Measurements from ENCODE around the gene RPH3AL.
"Not testable (repeated sequence)": the region's sequence is repeated elsewhere in the genome, so short reads cannot be mapped to it uniquely, and the experiment has no call there.

Gene RPH3AL

DNA sequence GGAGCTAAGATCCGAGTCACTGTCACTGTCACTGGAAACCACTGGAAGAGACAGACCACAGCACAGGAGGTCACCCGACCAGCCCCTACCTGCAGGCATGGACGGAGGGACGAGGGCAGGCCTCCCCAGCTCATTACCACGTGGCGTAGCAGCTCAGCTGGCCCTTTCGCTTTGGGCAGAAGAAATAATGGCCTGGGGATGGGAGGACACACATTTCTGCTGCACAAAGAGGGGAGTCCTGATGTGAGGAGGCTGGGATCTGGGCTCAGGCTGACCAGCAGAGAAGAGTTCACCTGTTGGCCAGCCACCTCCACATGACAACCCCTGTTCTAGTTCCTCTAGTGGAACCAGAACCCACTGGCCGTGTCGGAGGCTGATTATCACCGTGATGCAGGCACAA, 132.9 kb downstream of the RPH3AL start:
- TF ChIP-seq, protein P1, sequence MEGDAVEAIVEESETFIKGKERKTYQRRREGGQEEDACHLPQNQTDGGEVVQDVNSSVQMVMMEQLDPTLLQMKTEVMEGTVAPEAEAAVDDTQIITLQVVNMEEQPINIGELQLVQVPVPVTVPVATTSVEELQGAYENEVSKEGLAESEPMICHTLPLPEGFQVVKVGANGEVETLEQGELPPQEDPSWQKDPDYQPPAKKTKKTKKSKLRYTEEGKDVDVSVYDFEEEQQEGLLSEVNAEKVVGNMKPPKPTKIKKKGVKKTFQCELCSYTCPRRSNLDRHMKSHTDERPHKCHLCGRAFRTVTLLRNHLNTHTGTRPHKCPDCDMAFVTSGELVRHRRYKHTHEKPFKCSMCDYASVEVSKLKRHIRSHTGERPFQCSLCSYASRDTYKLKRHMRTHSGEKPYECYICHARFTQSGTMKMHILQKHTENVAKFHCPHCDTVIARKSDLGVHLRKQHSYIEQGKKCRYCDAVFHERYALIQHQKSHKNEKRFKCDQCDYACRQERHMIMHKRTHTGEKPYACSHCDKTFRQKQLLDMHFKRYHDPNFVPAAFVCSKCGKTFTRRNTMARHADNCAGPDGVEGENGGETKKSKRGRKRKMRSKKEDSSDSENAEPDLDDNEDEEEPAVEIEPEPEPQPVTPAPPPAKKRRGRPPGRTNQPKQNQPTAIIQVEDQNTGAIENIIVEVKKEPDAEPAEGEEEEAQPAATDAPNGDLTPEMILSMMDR (IDR thresholded peaks at IDR 0.05), result no peak
- no peak for TF ChIP-seq ZFX (IDR thresholded peaks at IDR 0.05; ENCODE audit: borderline replicate concordance)
- H3K27ac ChIP-seq, result no peak overlapping the region

DNA sequence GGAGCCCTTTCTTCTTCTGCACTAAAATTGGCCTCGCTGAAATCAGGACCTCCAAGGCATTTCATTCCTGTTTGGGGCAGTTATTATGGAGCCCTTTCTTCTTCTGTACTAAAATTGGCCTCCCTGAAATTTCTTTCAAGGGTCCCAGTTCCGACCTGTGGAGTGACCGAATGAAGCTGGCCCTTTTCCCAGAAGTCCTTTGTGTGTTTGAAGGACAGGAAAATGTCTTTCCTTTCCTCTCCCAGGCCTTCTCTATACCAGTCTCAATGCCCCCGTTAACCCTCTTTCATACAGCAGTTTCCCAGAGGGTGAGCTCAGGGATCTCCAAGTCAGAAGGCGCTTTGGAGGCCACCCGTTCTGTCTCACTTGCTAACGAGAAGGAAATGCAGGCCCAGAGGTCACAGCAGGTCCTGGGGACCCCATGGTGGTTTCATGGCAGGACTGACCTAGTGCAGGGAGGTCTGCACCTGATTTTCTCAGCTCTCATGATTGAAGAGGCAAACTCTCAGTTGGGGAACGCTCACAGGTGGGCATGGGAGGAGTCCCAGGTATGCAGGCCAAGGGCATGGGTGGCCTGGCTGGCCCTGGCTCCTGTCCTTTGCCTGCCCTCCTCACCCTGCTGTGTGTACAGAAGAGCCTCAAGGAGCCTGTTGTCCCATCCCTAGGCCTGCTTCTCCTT, 134.0 kb downstream of the RPH3AL start:
- H3K27ac ChIP-seq, result no peak overlapping the region
- TF ChIP-seq ZFX (IDR thresholded peaks at IDR 0.05; ENCODE audit: borderline replicate concordance), result no peak
- TF ChIP-seq, protein P1 (IDR thresholded peaks at IDR 0.05), result no peak

DNA sequence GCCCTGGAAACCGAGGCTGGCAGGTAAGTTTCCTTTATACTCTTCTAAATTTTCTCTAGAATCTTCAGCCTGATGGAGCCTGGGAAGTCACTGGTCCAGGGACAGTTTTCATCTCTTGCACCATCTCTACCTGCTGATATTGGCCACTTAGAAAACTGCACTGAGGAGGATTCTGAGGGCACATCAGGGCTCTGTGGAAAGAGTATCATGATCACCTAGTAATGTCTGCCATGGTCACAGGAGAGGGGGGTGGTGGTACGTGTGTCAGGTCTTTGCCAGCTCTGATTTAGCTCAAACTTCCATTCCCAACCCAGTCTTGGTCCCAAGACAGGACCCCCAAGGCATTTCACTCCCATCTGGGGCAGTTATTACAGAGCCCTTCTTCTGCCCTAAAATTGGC, 136.0 kb downstream of the RPH3AL start:
- TF ChIP-seq, protein P1 (IDR thresholded peaks at IDR 0.05), result no peak
- TF ChIP-seq ZFX (IDR thresholded peaks at IDR 0.05; ENCODE audit: borderline replicate concordance), result no peak

DNA sequence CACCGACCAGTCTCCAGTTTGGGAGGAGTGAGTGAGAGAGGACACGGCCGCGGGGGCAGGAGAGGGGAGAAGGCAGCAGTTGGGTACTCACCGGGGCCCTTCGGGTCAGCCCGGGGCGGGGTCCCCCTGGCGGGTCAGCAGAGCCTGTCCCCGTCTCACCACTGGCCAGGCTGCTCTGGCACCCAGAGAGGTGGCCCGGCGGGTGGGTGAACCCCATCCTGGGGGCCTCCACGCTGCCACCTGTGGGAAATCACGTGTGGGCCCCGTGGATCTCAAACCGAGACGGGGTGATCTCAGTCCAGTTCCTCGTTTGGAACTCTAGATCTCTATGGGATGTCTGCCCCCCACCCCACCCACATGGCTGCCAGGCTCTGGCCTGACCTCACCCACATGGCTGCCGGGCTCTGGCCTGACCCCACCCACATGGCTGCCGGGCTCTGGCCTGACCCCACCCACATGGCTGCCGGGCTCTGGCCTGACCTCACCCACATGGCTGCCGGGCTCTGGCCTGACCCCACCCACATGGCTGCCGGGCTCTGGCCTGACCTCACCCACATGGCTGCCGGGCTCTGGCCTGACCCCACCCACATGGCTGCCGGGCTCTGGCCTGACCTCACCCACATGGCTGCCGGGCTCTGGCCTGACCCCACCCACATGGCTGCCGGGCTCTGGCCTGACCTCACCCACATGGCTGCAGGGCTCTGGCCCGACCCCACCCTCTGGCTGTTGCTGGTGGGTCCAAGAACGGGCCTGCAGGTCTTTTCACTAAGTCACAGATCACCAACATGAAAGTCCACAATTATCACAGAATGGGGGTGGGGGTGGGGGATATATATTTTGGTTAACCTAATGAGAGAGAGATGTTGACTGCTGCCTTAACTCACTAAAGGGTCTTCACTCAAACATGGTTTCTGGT, 136.8 kb downstream of the RPH3AL start:
- not testable (repeated sequence) for H3K27ac ChIP-seq

More for the DNA sequence above, 136.0 kb downstream of the RPH3AL start:
- no peak overlapping the region for H3K27ac ChIP-seq

DNA sequence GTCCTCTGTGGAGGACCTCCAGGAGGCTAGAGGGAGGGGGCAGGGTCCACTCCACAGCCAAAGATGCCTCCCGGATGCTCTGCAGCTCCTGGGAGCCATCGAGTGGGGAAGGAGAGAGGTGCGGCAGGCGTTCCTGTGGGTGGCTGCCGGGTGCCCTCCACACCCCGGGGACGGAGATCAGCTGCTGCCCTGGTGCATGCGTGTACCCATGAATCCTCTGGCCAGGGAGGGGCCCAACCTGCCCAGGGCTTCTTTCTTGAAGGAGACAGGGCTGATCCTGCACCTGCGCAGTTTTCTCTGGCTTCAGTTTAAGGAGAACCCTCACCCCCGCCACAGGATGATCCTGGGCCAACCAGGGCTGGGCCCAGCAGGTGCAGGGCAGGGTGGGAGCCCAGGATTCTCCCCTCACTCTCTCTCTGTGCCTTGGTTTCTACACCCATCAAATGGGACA, 137.7 kb downstream of the RPH3AL start:
- no peak for TF ChIP-seq ZFX (IDR thresholded peaks at IDR 0.05; ENCODE audit: borderline replicate concordance)
- TF ChIP-seq, protein P1 (IDR thresholded peaks at IDR 0.05), result no peak
- no peak overlapping the region for H3K27ac ChIP-seq

DNA sequence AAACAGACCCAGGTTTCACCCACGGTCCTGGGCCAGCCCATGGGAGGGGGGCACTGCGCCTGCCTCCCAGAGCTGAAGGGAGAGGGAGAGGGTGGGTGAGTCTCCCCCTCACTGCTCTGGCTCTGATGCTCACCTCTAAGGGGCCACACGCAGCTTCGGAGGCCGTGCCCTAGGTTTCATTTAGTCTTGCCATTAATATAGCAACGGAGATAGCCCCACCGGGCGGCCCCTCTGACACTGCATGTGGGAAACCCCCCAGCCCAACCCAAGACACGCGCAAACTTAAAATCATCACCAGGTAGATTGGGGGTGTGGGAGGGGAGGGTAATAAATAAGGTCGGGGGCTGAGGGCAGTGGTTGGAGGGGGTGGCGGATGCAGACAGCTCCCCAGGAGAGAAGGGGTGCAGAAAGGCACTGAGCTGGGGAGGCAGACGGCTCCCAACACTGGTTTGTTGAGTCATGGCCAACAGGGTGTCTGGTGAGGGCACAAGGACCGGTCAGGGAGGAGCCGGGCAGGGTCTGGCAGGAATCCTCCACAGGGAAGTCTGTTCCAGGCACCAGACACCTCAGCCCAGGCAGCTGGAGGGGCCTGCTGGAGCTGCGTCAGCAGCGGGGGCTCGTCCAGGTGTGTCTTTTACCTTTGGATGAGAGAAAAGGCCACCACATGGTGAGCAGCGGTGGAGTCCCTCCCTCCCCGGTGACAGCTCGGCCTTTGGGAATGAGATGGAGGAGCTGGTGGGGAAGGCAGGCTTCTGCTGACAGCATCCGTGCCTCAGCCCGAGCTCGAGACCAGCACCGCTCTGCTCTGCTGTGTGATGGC, 139.1 kb downstream of the RPH3AL start:
- TF ChIP-seq ZFX (IDR thresholded peaks at IDR 0.05; ENCODE audit: borderline replicate concordance), result no peak
- TF ChIP-seq, protein P1 (IDR thresholded peaks at IDR 0.05), result no peak
- no peak overlapping the region for H3K27ac ChIP-seq

DNA sequence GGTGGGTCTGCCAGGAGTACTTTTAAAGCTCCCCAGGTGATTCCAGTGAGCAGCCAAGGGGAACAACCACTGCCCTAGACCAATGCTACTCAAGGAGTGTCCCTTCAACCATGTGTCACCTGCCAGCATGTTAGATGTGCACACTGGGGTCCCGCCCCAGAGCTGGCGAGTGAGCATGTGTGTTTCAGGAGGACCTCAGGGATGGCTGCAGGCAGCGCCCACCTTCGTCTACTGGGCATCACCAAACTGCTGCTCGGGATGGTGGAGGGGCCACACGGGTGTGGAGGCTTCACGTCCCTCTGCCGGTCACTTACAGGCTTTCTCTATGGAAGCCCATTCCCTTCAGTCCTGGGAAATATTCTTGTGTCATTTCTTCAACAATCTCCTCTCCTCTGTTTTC, 142.2 kb downstream of the RPH3AL start:
- TF ChIP-seq ZFX (IDR thresholded peaks at IDR 0.05; ENCODE audit: borderline replicate concordance), result no peak
- TF ChIP-seq, protein P1 (IDR thresholded peaks at IDR 0.05), result no peak
- H3K27ac ChIP-seq, result no peak overlapping the region

Data from 22Rv1 (cell line).